ENCODE measurements around the gene APEH. TPM values are rescaled to one million over a fixed set of nuclear protein-coding genes. Genes with fewer than 3 reads are reported as not detected.
A peak's percentile ranks its signal among the peaks of the same experiment; 100 is the strongest.

Gene APEH
- total and polyA plus RNA-seq, 8 donors = 26.1 to 57.3 (median 45.9) TPM

DNA sequence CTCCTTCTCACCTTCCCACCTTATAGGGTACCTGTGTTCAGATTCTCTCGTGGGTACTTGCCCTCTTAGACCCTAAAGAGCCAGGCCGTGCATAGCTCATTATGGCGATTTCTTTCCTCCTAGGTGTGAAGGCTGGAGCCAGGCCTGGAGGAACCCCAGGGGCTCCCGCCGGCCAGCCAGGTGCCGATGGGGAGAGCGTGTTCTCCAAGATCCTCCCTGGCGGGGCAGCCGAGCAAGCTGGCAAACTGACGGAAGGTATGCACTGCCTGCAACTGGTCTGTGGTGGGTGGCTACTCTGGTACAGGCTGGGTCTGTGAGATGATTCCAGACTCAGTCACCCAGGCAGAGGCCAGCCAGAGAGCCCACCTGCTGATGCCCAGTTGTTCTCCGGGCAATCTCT is 9.9 kb upstream of the APEH start:
- DNase-seq (no peak), ATAC-seq (no peak), FAIRE-seq (no peak)
- Histone ChIP-seq H3K4me3 (no peak overlapping the region), H3K9me3 (no peaks in the 10 kb centered on the region), H3K27me3 (no peaks in the 10 kb centered on the region), H3K4me1 (peaks cover 0 to 11% (median 9%) of the 10 kb centered on the region in 3 donors), H3K36me3 (no peaks in the 10 kb centered on the region), H3K27ac (no peak overlapping the region)
- WGBS, 2 donors = 76 to 90% methylated on average over 11 of the region's 11 CpGs
- TF ChIP-seq, protein P1, sequence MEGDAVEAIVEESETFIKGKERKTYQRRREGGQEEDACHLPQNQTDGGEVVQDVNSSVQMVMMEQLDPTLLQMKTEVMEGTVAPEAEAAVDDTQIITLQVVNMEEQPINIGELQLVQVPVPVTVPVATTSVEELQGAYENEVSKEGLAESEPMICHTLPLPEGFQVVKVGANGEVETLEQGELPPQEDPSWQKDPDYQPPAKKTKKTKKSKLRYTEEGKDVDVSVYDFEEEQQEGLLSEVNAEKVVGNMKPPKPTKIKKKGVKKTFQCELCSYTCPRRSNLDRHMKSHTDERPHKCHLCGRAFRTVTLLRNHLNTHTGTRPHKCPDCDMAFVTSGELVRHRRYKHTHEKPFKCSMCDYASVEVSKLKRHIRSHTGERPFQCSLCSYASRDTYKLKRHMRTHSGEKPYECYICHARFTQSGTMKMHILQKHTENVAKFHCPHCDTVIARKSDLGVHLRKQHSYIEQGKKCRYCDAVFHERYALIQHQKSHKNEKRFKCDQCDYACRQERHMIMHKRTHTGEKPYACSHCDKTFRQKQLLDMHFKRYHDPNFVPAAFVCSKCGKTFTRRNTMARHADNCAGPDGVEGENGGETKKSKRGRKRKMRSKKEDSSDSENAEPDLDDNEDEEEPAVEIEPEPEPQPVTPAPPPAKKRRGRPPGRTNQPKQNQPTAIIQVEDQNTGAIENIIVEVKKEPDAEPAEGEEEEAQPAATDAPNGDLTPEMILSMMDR (IDR thresholded peaks at IDR 0.05) = no peak
- intact Hi-C loops (cut with DNase I) = no loop called here

DNA sequence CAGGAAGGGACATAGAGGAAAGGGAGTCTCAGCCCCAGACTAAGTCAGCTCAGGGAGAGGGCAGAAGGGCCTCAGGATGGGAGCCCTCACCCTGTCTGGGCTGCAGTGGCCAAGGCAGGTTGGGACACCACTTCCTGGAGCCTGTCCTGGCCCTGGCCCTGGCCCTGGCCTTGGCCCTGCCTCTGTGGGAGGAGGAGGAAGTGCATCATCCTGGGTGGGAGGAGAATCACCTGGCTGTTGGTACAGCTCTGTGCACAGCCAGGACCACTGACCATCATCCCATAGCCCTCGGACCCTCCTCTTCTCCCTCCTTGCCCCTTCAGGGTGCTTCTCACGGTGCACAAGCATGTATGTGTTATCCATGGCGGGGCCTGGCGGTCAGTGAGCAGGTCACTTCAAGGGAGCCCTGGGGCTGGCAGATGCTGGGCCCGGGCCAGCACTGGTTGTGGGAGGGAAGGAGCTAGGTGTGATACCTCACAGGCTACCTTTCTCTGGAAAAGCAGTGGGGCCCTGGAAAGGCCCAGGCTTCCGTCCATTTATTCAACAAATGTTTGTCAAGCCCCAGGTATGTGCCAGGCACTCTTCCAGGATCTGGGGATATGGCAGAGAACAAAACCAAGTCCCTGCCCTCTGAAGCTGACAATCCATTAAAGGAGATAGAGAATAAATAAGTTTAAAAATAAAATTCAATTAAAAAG is 8.2 kb upstream of the APEH start:
- Histone ChIP-seq H3K27ac (no peak overlapping the region), H3K36me3 (no peaks in the 10 kb centered on the region), H3K4me3 (no peak overlapping the region), H3K9me3 (no peaks in the 10 kb centered on the region), H3K4me1 (peaks cover 0 to 11% (median 10%) of the 10 kb centered on the region in 3 donors), H3K27me3 (no peaks in the 10 kb centered on the region)
- TF ChIP-seq, protein P1 (IDR thresholded peaks at IDR 0.05) = no peak
- no peak for FAIRE-seq
- intact Hi-C loops (cut with DNase I) = loop anchor here in 1 of 3 donors (5.0 kb wide), 1 partner anchor 124 kb away; no protein-coding TSS in a partner anchor
- DNase-seq = peak in 1 of 6 donors; percentile 58
- 68 to 80% methylated on average over 6 of the region's 6 CpGs for WGBS, 2 donors
- peak in 3 of 4 donors; percentile 35 to 59 (median 43) for ATAC-seq

DNA sequence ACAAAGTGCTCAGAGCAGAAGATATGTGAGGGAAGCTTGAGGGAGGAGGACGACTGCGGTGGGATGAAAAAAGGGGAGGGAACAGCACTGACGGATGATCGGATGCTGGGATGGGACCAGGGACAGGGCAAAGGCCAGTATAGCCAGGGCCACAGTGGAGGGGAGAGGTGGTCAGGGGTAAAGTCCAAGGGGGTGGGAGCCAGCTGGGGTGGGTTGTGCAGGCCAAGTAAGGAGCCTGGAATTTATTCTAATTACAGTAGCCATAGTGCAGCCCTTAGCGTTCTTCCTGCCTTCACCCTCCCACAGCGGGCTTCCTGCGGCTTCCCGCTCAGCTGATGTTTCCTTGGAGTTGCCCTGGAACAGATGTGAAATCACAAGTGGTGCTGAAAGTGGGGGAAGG is 7.6 kb upstream of the APEH start:
- no peak for DNase-seq
- Histone ChIP-seq H3K9me3 (no peaks in the 10 kb centered on the region), H3K4me3 (no peak overlapping the region), H3K36me3 (no peaks in the 10 kb centered on the region), H3K4me1 (peaks cover 0 to 15% (median 10%) of the 10 kb centered on the region in 3 donors), H3K27me3 (no peaks in the 10 kb centered on the region), H3K27ac (no peak overlapping the region)
- no peak for ATAC-seq
- TF ChIP-seq, protein P1 (IDR thresholded peaks at IDR 0.05) = no peak
- WGBS, 2 donors = 54 to 55% methylated on average over 8 of the region's 8 CpGs
- FAIRE-seq = no peak
- intact Hi-C loops (cut with DNase I) = loop anchor here in 1 of 3 donors (5.0 kb wide), 1 partner anchor 124 kb away; no protein-coding TSS in a partner anchor

DNA sequence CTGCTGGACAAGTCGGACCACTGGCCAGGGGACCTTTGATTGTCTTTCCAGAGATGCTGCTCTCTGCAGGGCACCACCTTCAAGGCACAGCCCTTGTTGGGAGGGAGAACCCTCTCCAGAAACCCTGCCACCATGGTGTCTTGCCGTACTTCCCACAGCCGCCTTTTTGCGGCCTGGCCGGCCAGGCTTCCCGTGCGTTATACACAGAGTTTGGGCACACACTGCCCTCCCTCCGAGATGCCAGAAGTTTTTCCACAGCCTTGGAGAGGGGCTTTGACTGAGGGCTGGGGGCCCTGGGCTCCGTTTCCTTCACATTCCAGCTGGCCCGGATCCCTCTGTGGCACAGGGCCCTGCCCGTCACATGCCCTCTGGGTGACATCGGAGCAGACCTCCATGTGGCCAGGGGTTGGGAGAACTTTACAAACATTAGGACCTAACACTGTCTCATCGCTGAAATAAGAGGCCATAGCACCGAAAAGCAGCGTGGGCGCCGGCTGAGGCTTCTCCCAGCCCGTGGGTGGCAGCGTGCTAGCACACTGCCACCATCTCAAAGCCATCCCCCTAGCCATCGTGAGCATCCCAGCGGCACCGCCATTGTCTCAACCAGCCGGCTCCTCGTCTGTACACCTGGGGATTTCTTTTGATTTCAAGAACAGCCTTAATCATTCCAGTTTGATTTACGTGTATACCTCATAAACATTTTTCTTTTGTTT is 6.3 kb upstream of the APEH start:
- Histone ChIP-seq H3K27ac (no peak overlapping the region), H3K4me3 (no peak overlapping the region), H3K4me1 (peaks cover 0 to 15% (median 10%) of the 10 kb centered on the region in 3 donors), H3K36me3 (no peaks in the 10 kb centered on the region), H3K27me3 (no peaks in the 10 kb centered on the region), H3K9me3 (no peaks in the 10 kb centered on the region)
- WGBS, 2 donors = 65 to 77% methylated on average over 25 of the region's 25 CpGs
- TF ChIP-seq, protein P1 (IDR thresholded peaks at IDR 0.05) = no peak
- DNase-seq (no peak), ATAC-seq (no peak), FAIRE-seq (no peak)
- intact Hi-C loops (cut with DNase I) = loop anchor here in 1 of 3 donors (5.0 kb wide), 1 partner anchor 126 kb away; no protein-coding TSS in a partner anchor
